Measurements from ENCODE around the gene FBN1.

The FBN1 gene

DNA sequence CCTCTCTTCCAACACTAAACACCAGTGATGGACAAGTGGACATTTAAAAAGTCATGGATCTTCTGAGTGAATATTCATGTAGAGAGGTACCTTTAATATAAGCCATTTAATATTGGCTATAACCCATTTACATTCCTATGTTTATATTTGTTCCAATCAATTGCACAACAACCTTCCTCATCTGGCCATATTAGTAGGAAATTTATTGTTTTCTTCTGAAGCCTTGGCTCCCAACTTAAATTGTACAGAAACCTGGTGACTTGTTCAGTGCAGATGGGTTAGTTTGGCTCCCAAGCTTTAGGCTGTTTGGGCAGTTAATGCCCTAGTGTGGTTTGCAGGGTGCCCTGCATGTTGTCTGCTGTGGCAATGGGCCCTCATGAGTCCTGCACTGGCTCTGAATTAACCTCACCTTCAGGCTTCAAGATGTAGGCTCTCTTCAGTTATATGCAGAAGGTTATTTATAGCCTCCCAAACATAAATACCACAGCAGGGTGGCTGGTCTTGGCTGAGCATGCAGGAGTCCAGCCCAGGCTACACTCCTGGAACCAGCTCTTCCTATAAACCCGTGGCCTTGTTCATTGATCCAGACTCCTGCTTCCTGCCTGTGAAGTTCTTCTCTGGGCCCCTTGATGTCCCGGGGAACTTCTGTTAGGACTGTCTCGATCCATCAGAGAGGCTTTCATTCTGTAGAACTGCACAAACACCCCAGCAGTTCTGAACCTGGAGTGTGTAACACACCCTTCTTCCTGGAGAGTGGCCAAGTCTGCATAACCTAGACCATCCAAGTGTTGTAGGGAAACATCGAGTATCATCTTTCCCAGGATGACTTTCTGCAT lies 257.3 kb downstream of the FBN1 start:
- H3K36me3 ChIP-seq (ENCODE audit: control insufficient read depth, insufficient read depth, low read length) = no peaks in the 10 kb centered on the region
- no peaks in the 10 kb centered on the region for H3K27me3 ChIP-seq (ENCODE audit: control insufficient read depth, insufficient read depth, low read length, poor library complexity, severe bottlenecking)
- no peak overlapping the region for H3K4me3 ChIP-seq (ENCODE audit: insufficient read depth, low read depth, low read length)
- no peaks in the 10 kb centered on the region for H3K9me3 ChIP-seq (ENCODE audit: control insufficient read depth, low read length)
- WGBS, 2 experiments = 92 to 95% methylated on average over 4 of the region's 4 CpGs
- no peaks in the 10 kb centered on the region for H3K4me1 ChIP-seq (ENCODE audit: control insufficient read depth, insufficient read depth, low read length)
- no peak overlapping the region for H3K27ac ChIP-seq (ENCODE audit: insufficient read depth, low read depth, low read length, poor library complexity, severe bottlenecking)

DNA sequence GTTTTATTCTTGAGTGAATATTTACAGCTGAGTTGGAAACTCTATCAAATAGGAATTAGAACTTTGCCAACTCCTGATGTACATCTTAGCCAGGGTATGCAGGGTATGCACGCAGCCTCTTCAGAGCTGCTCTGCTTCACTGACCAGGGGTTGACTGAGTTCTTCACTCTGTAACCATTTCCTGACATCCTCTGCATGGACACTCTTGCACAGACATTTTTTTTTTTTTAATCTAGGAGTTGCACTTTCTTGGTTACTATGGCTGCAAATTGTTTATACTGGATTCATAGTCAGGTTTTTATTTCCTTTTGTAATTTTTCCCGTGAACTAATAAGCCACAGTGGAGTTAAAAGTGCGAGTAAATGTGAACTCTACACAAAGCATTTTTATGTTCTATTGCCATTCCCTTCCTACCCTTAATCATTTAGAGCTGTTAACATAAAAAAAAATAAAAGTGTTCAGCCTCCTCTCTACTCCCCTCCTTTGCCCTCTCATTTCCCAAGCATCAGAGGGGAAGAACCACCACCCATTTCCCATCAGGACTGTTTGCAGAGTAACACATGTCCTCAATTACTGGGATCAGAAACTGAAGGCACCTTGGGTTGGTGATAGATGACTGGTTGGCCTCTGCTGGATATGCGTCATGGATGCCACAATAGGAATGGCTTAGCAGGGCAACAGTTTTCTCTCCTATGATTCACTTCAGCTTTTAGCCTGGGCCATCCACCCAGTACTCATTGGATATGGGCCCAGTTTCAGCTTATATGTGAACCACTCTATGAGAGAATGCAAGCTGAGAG lies 260.3 kb downstream of the FBN1 start:
- WGBS, 2 experiments = 87 to 98% methylated on average over 2 to 4 of the region's 4 CpGs
- H3K9me3 ChIP-seq (ENCODE audit: control insufficient read depth, low read length) = no peaks in the 10 kb centered on the region
- H3K4me3 ChIP-seq (ENCODE audit: insufficient read depth, low read depth, low read length) = no peak overlapping the region
- no peaks in the 10 kb centered on the region for H3K27me3 ChIP-seq (ENCODE audit: control insufficient read depth, insufficient read depth, low read length, poor library complexity, severe bottlenecking)
- H3K27ac ChIP-seq (ENCODE audit: insufficient read depth, low read depth, low read length, poor library complexity, severe bottlenecking) = no peak overlapping the region
- H3K36me3 ChIP-seq (ENCODE audit: control insufficient read depth, insufficient read depth, low read length) = no peaks in the 10 kb centered on the region
- no peaks in the 10 kb centered on the region for H3K4me1 ChIP-seq (ENCODE audit: control insufficient read depth, insufficient read depth, low read length)

DNA sequence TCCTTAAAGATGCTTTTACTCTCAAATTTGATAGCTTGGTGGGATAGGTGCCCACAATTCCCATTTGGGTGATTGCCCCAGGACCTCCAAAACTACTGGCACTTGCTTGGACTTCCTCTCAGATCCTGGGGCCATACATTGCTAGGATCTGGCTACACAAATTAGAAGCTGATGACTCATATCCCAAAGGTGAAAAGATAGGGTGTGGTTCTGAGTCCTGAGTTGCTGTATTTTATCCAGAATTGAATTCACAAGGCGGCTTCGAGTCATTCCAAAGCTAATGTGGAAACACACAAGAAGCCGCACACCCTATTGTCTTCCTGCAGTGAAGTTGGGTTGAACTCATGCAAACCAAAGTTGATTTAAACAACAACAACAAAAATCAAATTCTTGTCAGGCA lies 260.9 kb downstream of the FBN1 start:
- Histone ChIP-seq H3K4me1 (ENCODE audit: control insufficient read depth, insufficient read depth, low read length) (no peaks in the 10 kb centered on the region), H3K36me3 (ENCODE audit: control insufficient read depth, insufficient read depth, low read length) (no peaks in the 10 kb centered on the region), H3K9me3 (ENCODE audit: control insufficient read depth, low read length) (no peaks in the 10 kb centered on the region), H3K4me3 (ENCODE audit: insufficient read depth, low read depth, low read length) (no peak overlapping the region), H3K27me3 (ENCODE audit: control insufficient read depth, insufficient read depth, low read length, poor library complexity, severe bottlenecking) (no peaks in the 10 kb centered on the region), H3K27ac (ENCODE audit: insufficient read depth, low read depth, low read length, poor library complexity, severe bottlenecking) (no peak overlapping the region)
- WGBS, 2 experiments = 94% methylated on average over 3 of the region's 3 CpGs

DNA sequence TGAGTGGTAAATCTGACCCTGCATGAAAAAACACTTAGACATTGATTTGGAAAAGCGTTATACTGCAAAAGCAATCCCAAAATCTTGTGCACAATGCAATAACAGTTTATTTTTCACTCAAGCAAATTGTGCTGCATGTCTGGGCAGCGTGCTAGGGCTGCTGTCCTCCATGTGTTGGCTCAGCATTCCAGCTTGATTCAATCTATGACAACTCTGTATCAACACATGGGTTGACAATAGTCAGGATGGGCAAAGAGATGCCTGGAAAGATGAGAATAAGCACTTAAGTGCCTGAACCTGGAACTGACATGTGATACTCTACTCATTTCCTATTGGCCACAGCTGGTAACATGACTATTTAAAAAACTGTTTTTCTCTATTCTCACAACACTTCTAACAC lies 262.5 kb downstream of the FBN1 start:
- Histone ChIP-seq H3K27me3 (ENCODE audit: control insufficient read depth, insufficient read depth, low read length, poor library complexity, severe bottlenecking) (no peaks in the 10 kb centered on the region), H3K36me3 (ENCODE audit: control insufficient read depth, insufficient read depth, low read length) (no peaks in the 10 kb centered on the region), H3K27ac (ENCODE audit: insufficient read depth, low read depth, low read length, poor library complexity, severe bottlenecking) (no peak overlapping the region), H3K4me3 (ENCODE audit: insufficient read depth, low read depth, low read length) (no peak overlapping the region), H3K9me3 (ENCODE audit: control insufficient read depth, low read length) (no peaks in the 10 kb centered on the region), H3K4me1 (ENCODE audit: control insufficient read depth, insufficient read depth, low read length) (no peaks in the 10 kb centered on the region)
- WGBS, 2 experiments = 93 to 96% methylated on average over 2 of the region's 2 CpGs

DNA sequence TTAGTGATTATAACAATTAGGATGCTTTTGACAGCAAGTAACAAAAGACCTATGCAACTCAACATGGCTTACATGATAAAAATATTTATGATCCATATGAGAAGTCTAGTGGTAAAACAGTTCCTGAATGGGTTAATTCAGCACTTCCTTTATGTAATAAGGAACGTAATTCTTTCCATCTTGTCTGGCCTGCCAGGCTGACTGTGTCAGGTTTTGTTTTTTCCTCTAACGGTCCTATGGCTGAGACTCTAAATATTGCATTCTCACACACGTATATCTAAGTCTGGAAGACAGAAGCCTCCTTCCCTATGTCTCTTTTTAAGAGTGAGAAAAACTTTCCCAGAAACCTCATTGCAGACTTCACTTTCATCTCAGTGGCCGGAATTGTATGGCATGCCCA lies 263.6 kb downstream of the FBN1 start:
- Histone ChIP-seq H3K27me3 (ENCODE audit: control insufficient read depth, insufficient read depth, low read length, poor library complexity, severe bottlenecking) (no peaks in the 10 kb centered on the region), H3K4me1 (ENCODE audit: control insufficient read depth, insufficient read depth, low read length) (no peaks in the 10 kb centered on the region), H3K9me3 (ENCODE audit: control insufficient read depth, low read length) (no peaks in the 10 kb centered on the region), H3K4me3 (ENCODE audit: insufficient read depth, low read depth, low read length) (no peak overlapping the region), H3K27ac (ENCODE audit: insufficient read depth, low read depth, low read length, poor library complexity, severe bottlenecking) (no peak overlapping the region), H3K36me3 (ENCODE audit: control insufficient read depth, insufficient read depth, low read length) (no peaks in the 10 kb centered on the region)
- WGBS, 2 experiments = 88 to 89% methylated on average over 4 of the region's 4 CpGs

DNA sequence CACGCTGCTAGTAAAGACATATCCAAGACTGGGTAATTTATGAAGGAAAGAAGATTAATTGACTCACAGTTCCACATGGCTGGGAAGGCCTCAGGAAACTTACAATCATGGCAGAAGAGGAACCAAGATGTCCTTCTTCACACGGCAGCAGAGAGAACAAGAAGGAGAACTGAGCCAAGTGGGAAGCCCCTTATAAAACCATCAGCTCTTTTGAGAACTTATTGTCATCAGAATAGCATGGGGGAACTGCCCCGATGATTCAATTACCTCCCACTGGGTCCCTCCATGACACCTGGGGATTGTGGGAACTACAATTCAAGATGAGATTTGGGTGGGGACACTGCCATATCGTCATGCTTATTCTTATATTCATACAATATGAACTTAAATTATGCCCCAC lies 265.3 kb downstream of the FBN1 start:
- H3K36me3 ChIP-seq (ENCODE audit: control insufficient read depth, insufficient read depth, low read length) = no peaks in the 10 kb centered on the region
- no peak overlapping the region for H3K4me3 ChIP-seq (ENCODE audit: insufficient read depth, low read depth, low read length)
- no peaks in the 10 kb centered on the region for H3K4me1 ChIP-seq (ENCODE audit: control insufficient read depth, insufficient read depth, low read length)
- no peaks in the 10 kb centered on the region for H3K9me3 ChIP-seq (ENCODE audit: control insufficient read depth, low read length)
- H3K27ac ChIP-seq (ENCODE audit: insufficient read depth, low read depth, low read length, poor library complexity, severe bottlenecking) = no peak overlapping the region
- no peaks in the 10 kb centered on the region for H3K27me3 ChIP-seq (ENCODE audit: control insufficient read depth, insufficient read depth, low read length, poor library complexity, severe bottlenecking)
- WGBS, 2 experiments = 87 to 89% methylated on average over 4 of the region's 4 CpGs

DNA sequence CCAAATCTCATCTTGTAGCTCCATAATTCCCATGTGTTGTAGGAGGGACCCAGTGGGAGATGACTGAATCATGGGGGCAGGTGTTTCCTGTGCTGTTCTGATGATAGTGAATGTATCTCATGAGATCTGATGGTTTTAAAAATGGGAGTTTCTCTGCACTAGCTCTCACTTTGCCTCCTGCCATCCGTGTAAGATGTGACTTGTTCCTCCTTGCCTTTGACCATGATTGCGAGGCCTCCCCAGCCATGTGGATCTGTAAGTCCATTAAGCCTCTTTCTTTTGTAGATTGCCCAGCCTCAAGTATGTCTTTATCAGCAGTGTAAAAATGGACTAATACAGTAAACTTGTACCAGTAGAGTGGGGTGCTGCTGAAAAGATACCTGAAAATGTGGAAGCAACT lies 269.7 kb downstream of the FBN1 start:
- 91 to 93% methylated on average over 2 of the region's 2 CpGs for WGBS, 2 experiments
- H3K4me1 ChIP-seq (ENCODE audit: control insufficient read depth, insufficient read depth, low read length) = no peaks in the 10 kb centered on the region
- H3K27me3 ChIP-seq (ENCODE audit: control insufficient read depth, insufficient read depth, low read length, poor library complexity, severe bottlenecking) = no peaks in the 10 kb centered on the region
- no peak overlapping the region for H3K4me3 ChIP-seq (ENCODE audit: insufficient read depth, low read depth, low read length)
- no peak overlapping the region for H3K27ac ChIP-seq (ENCODE audit: insufficient read depth, low read depth, low read length, poor library complexity, severe bottlenecking)
- H3K9me3 ChIP-seq (ENCODE audit: control insufficient read depth, low read length) = no peaks in the 10 kb centered on the region
- no peaks in the 10 kb centered on the region for H3K36me3 ChIP-seq (ENCODE audit: control insufficient read depth, insufficient read depth, low read length)

DNA sequence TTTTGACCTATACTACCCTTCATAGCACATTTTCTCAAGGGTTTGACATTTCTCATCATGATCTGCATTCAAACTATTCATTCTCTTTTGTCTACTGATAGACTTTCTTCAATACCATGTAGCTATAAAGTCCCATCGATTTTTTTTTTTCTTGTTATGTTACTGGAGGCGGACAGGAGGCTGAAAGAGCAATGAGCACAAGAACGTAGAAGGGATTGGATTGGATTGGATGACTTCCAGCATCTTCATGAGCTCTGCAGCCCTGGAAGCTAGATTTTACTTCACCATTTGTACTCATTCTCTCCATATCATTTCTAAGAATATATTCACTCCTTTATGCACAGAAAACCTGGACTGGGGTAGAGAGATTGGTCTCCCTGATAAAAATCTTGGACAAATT lies 271.0 kb downstream of the FBN1 start:
- Histone ChIP-seq H3K4me1 (ENCODE audit: control insufficient read depth, insufficient read depth, low read length) (no peaks in the 10 kb centered on the region), H3K9me3 (ENCODE audit: control insufficient read depth, low read length) (no peaks in the 10 kb centered on the region), H3K27me3 (ENCODE audit: control insufficient read depth, insufficient read depth, low read length, poor library complexity, severe bottlenecking) (no peaks in the 10 kb centered on the region), H3K4me3 (ENCODE audit: insufficient read depth, low read depth, low read length) (no peak overlapping the region), H3K36me3 (ENCODE audit: control insufficient read depth, insufficient read depth, low read length) (no peaks in the 10 kb centered on the region), H3K27ac (ENCODE audit: insufficient read depth, low read depth, low read length, poor library complexity, severe bottlenecking) (no peak overlapping the region)
- 92 to 100% methylated on average over 2 to 3 of the region's 3 CpGs for WGBS, 2 experiments

DNA sequence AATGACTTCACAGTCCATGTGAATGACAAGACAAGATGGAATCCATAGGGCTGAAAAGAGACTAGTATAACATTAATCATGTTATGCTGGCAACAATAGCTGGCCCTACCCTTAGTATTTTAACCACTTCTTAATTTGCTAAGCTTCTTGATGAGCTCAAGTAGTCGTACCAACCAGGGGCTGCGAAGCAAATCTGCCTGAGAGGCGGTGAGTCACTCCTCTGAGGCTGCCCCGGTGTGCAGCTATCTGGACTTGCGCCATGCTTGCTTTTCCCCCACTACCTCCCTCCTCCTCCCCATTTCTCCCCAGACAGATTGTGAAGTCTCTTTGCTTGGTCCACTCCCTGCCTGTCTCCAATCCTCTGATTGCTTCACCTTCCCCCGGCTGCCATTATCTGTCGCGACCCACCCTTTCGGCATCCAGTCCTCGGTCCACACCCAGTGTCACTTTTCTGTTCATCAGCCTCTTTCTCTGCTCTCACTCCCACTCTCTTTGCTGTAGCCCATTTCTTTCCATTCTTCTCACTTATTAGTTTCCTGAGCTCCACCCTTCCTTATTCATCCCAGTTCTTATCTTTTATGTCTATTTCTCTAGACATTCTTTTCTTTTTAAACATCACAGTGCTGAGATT lies 271.6 kb downstream of the FBN1 start:
- no peaks in the 10 kb centered on the region for H3K36me3 ChIP-seq (ENCODE audit: control insufficient read depth, insufficient read depth, low read length)
- no peak overlapping the region for H3K4me3 ChIP-seq (ENCODE audit: insufficient read depth, low read depth, low read length)
- no peaks in the 10 kb centered on the region for H3K9me3 ChIP-seq (ENCODE audit: control insufficient read depth, low read length)
- H3K27ac ChIP-seq (ENCODE audit: insufficient read depth, low read depth, low read length, poor library complexity, severe bottlenecking) = no peak overlapping the region
- WGBS, 2 experiments = 92 to 95% methylated on average over 10 of the region's 10 CpGs
- no peaks in the 10 kb centered on the region for H3K4me1 ChIP-seq (ENCODE audit: control insufficient read depth, insufficient read depth, low read length)
- H3K27me3 ChIP-seq (ENCODE audit: control insufficient read depth, insufficient read depth, low read length, poor library complexity, severe bottlenecking) = no peaks in the 10 kb centered on the region

DNA sequence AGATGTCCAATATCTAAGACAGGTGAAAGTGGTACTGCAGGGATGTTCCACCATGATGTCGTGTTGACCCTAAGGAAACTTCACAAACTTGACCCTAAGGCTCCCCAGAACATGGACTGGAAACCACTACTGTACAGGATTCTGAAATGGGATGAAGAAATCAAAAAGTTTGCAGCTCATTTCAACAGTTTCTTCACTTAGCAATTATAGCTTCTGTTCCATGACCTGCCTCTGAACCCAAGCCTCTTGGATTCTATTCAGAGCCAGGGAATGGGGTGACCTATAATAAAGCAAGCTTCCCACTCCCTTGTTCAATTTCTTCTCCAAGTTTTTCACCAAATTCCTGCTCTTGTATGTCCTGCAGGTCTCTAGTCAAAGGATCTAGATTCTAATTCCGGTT lies 273.5 kb downstream of the FBN1 start:
- WGBS, 2 experiments = 90 to 92% methylated on average over 1 to 2 of the region's 2 CpGs
- H3K27me3 ChIP-seq (ENCODE audit: control insufficient read depth, insufficient read depth, low read length, poor library complexity, severe bottlenecking) = no peaks in the 10 kb centered on the region

More for the DNA sequence above, 273.5 kb downstream of the FBN1 start:
- no peak overlapping the region for H3K27ac ChIP-seq (ENCODE audit: insufficient read depth, low read depth, low read length, poor library complexity, severe bottlenecking)
- H3K36me3 ChIP-seq (ENCODE audit: control insufficient read depth, insufficient read depth, low read length) = no peaks in the 10 kb centered on the region
- no peaks in the 10 kb centered on the region for H3K4me1 ChIP-seq (ENCODE audit: control insufficient read depth, insufficient read depth, low read length)
- H3K4me3 ChIP-seq (ENCODE audit: insufficient read depth, low read depth, low read length) = no peak overlapping the region
- no peaks in the 10 kb centered on the region for H3K9me3 ChIP-seq (ENCODE audit: control insufficient read depth, low read length)

Measured in ectodermal cell (in vitro differentiated cells).